CD4-positive, alpha-beta T cell (primary cell): ENCODE data around the gene PPM1H. TPM values are rescaled to one million over a fixed set of nuclear protein-coding genes. Genes with fewer than 3 reads are reported as not detected.

ENCODE experiments used
- ATAC-seq: fragments of 200-7000 bp; cut with Tn5 transposase; one replicate; pipeline ENCODE4 v1.10.0; 2022; ENCODE audit warnings: mild to moderate bottlenecking; ENCODE audit not compliant: poor library complexity
- CTCF ChIA-PET: fragments of 350-600 bp; sonication (Branson Sonifier 250); formaldehyde crosslinking; loops from one replicate; lab custom pipeline; 2021; ENCODE audit warnings: antibody characterized with exemption, inconsistent platforms; lab: Charles Lee
- POLR2A ChIA-PET: fragments of 350-600 bp; sonication (Branson Sonifier 250); formaldehyde crosslinking; loops from one replicate; lab custom pipeline; 2021; ENCODE audit warnings: antibody characterized with exemption, inconsistent platforms; lab: Charles Lee
- DNase-seq, 14 experiments: peaks; one replicate each; pipeline ENCODE4 v3.0.0-alpha.2; 2013 to 2020; ENCODE audit warnings: mixed read lengths in 2 of 14
- H3K27ac ChIP-seq, 2 donors: one replicate each; pipeline versions ENCODE4 v1.5.1 to v1.7.0; 2013; ENCODE audit warnings: low read length in 2 of 2, low read depth in 1 of 2, mild to moderate bottlenecking in 1 of 2
- H3K27me3 ChIP-seq, 2 experiments: 1 replicate in 1 of 2; 2 replicates in 1 of 2; pipeline versions ENCODE4 v1.6.1 to v1.7.0; 2013; ENCODE audit warnings: low read length in 2 of 2, control low read depth in 1 of 2, mild to moderate bottlenecking in 1 of 2, moderate library complexity in 1 of 2; ENCODE audit not compliant: insufficient read depth in 2 of 2, control insufficient read depth in 1 of 2
- H3K36me3 ChIP-seq: one replicate; pipeline ENCODE4 v1.6.1; 2013; ENCODE audit warnings: low read length, control low read depth; ENCODE audit not compliant: insufficient read depth
- H3K4me1 ChIP-seq: one replicate; pipeline ENCODE4 v1.6.1; 2013; ENCODE audit warnings: low read length, control low read depth; ENCODE audit not compliant: insufficient read depth
- H3K4me3 ChIP-seq: one replicate; pipeline ENCODE4 v1.5.1; 2013; ENCODE audit warnings: mild to moderate bottlenecking, low read length, moderate library complexity
- H3K9me3 ChIP-seq, 2 experiments: 1 replicate in 1 of 2; 2 replicates in 1 of 2; pipeline versions ENCODE4 v1.6.1 to v1.7.0; 2013; ENCODE audit warnings: low read length in 2 of 2, mild to moderate bottlenecking in 2 of 2, control low read depth in 1 of 2, moderate library complexity in 1 of 2; ENCODE audit not compliant: control insufficient read depth in 1 of 2, insufficient read depth in 1 of 2
- H3K27ac Mint-ChIP-seq: one replicate; pipeline ENCODE4 v1.8.0; 2020; ENCODE audit warnings: mixed read lengths
- H3K27me3 Mint-ChIP-seq: one replicate; pipeline ENCODE4 v1.8.0; 2021; ENCODE audit warnings: mixed read lengths
- H3K36me3 Mint-ChIP-seq: one replicate; pipeline ENCODE4 v1.8.0; 2021; ENCODE audit warnings: low read depth, mixed read lengths
- H3K4me1 Mint-ChIP-seq: one replicate; pipeline ENCODE4 v1.8.0; 2021; ENCODE audit warnings: low read depth, mixed read lengths
- H3K4me3 Mint-ChIP-seq: one replicate; pipeline ENCODE4 v1.8.0; 2020; ENCODE audit warnings: mild to moderate bottlenecking, mixed read lengths
- H3K9me3 Mint-ChIP-seq: one replicate; pipeline ENCODE4 v1.8.0; 2020; ENCODE audit warnings: mixed read lengths
- intact Hi-C, 2 experiments: fragments of 100-400 bp; cut with DNase I in 1 of 2; cut with micrococcal nuclease in 1 of 2; formaldehyde crosslinking; loops; one replicate each; pipeline versions ENCODE4 v1.15.1 to v1.9.0; 2023 to 2025; cut with DNase I, micrococcal nuclease
- total RNA-seq, 174 experiments: library from RNA in 2 of 174; stranded (reverse) in 2 of 174; gene quantifications; one replicate each; pipeline ENCODE4 v1.2.3 and lab custom pipeline; 2021 to 2026
- TF ChIP-seq, protein P1 (sequence below): fragments of 200-600 bp; IDR thresholded peaks from one replicate; pipeline ENCODE4 v1.8.0; 2022; ENCODE audit warnings: antibody characterized with exemption, mild to moderate bottlenecking

Gene PPM1H
- total RNA-seq, 2 experiments from 2014 or later = not detected

DNA sequence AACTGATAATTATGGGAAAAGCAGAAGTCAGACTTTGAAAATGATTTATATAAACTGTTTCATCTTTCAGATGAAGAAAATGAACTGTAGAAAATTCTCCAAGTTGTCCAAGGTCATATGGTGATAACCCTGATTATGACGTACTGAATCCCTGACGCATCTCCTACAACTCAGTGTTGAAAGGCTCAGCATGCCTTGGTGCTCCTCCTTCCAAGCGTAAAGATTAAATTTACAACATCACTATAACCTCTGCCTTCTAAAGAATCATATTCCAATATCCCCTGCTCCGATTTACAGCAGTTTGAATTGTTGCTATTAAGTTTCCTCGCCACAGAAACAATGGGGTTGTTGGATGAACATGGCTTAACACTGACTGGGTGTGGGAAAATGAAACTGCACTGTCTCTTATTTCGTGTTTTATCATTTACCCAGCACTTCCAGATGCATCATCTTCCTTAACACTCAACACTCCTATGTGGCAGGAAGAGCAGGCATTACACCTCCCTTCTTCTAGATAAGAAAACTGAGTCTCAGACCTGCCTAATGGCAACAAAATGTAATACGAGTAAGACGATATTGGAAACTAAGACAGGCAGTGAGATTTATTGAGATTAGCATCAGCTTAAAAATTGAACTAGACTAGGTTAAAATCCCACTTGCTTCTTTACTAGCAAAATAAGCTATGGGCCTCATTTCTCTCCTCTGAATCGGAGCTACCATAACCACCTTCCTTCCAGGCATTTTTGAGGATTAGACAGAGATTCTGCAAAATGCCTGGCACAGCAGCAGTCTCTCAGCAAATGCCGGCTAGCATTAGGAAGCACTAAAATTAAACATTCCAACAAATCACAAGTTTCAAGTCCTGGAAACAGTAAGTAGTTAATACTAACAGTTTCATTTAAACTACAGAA is 74.2 kb downstream of the PPM1H start:
- H3K27ac Mint-ChIP-seq = no peak overlapping the region
- intact Hi-C loops = no loop called here
- H3K4me3 Mint-ChIP-seq = no peak overlapping the region
- H3K9me3 ChIP-seq = no peaks in the 10 kb centered on the region
- H3K27me3 Mint-ChIP-seq = no peaks in the 10 kb centered on the region
- ATAC-seq (no peak), DNase-seq (no peak)
- ChIA-PET CTCF (no interaction called here), POLR2A (no interaction called here)
- H3K36me3 Mint-ChIP-seq = no peaks in the 10 kb centered on the region
- TF ChIP-seq, protein P1, sequence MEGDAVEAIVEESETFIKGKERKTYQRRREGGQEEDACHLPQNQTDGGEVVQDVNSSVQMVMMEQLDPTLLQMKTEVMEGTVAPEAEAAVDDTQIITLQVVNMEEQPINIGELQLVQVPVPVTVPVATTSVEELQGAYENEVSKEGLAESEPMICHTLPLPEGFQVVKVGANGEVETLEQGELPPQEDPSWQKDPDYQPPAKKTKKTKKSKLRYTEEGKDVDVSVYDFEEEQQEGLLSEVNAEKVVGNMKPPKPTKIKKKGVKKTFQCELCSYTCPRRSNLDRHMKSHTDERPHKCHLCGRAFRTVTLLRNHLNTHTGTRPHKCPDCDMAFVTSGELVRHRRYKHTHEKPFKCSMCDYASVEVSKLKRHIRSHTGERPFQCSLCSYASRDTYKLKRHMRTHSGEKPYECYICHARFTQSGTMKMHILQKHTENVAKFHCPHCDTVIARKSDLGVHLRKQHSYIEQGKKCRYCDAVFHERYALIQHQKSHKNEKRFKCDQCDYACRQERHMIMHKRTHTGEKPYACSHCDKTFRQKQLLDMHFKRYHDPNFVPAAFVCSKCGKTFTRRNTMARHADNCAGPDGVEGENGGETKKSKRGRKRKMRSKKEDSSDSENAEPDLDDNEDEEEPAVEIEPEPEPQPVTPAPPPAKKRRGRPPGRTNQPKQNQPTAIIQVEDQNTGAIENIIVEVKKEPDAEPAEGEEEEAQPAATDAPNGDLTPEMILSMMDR = no peak
- H3K4me3 ChIP-seq = no peak overlapping the region
- no peaks in the 10 kb centered on the region for H3K36me3 ChIP-seq
- peaks cover under 1 to 4% of the 10 kb centered on the region in 2 experiments for H3K27me3 ChIP-seq
- H3K27ac ChIP-seq = no peak overlapping the region
- H3K9me3 Mint-ChIP-seq = no peaks in the 10 kb centered on the region
- H3K4me1 ChIP-seq = no peaks in the 10 kb centered on the region
- no peaks in the 10 kb centered on the region for H3K4me1 Mint-ChIP-seq

DNA sequence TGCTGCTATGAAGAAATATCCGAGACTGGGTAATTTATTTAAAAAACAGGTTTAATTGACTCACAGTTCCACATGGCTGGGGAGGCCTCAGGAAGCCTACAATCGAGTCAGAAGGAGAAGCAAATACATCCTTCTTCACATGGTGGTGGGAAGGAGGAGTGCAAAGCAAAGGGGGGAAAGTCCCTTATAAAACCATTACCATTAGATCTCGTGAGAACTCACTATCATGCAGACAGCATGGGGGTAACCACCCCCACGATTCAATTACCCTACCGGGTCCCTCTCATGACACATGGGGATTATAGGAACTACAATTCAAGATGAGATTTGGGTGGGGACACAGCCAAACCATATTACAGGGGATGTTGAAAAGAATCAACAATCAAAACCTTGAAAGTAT is 74.9 kb downstream of the PPM1H start:
- Mint-ChIP-seq H3K27ac (no peak overlapping the region), H3K36me3 (no peaks in the 10 kb centered on the region), H3K4me3 (no peak overlapping the region), H3K9me3 (no peaks in the 10 kb centered on the region), H3K4me1 (no peaks in the 10 kb centered on the region), H3K27me3 (no peaks in the 10 kb centered on the region)
- Histone ChIP-seq H3K4me1 (no peaks in the 10 kb centered on the region), H3K27ac (no peak overlapping the region), H3K9me3 (no peaks in the 10 kb centered on the region), H3K4me3 (no peak overlapping the region), H3K27me3 (peaks cover 0 to 4% of the 10 kb centered on the region in 2 experiments), H3K36me3 (no peaks in the 10 kb centered on the region)
- ChIA-PET CTCF (interaction anchor here (1.4 kb wide), 1 partner anchor 15 kb away, joined by 3 read pairs; no protein-coding TSS in a partner anchor), POLR2A (no interaction called here)
- intact Hi-C loops = no loop called here
- DNase-seq (no peak), ATAC-seq (no peak)
- TF ChIP-seq, protein P1 = no peak

- Histone ChIP-seq H3K36me3 (no peaks in the 10 kb centered on the region), H3K4me1 (no peaks in the 10 kb centered on the region), H3K9me3 (no peaks in the 10 kb centered on the region), H3K27ac (no peak overlapping the region), H3K27me3 (peaks cover 0 to 4% of the 10 kb centered on the region in 2 experiments), H3K4me3 (no peak overlapping the region)
- Mint-ChIP-seq H3K27ac (no peak overlapping the region), H3K27me3 (no peaks in the 10 kb centered on the region), H3K9me3 (no peaks in the 10 kb centered on the region), H3K36me3 (no peaks in the 10 kb centered on the region), H3K4me3 (no peak overlapping the region), H3K4me1 (no peaks in the 10 kb centered on the region)
- CTCF ChIA-PET = interaction anchor here (1.4 kb wide), 1 partner anchor 15 kb away, joined by 3 read pairs; no protein-coding TSS in a partner anchor
- POLR2A ChIA-PET = no interaction called here
- TF ChIP-seq, protein P1 = no peak
- ATAC-seq (no peak), DNase-seq (no peak)
- intact Hi-C loops = no loop called here
Measured at GRCh38 chr12:62859321-62859737, 75.6 kb downstream of the PPM1H start.
